ENCODE measurements around the gene NUDT7. TPM values are rescaled to one million over a fixed set of nuclear protein-coding genes. Genes with fewer than 3 reads are reported as not detected.

Gene NUDT7
- total and polyA plus RNA-seq, 2 donors from 2014 or later, result 7.6 to 43.8 TPM

- intact Hi-C loops (cut with DNase I), result no loop called here
- DNase-seq (no peak), FAIRE-seq (no peak)
- no peak overlapping the region for H3K27ac ChIP-seq (ENCODE audit: low read depth in 2 of 2, low read length in 2 of 2)
- no peak overlapping the region for H3K9ac ChIP-seq (ENCODE audit: low read length in 3 of 3)
- H3K4me3 ChIP-seq (ENCODE audit: low read length in 3 of 3), result no peak overlapping the region
- no peaks in the 10 kb centered on the region for H3K4me1 ChIP-seq (ENCODE audit: control insufficient read depth in 2 of 3, insufficient read depth in 2 of 3, low read depth in 1 of 3, low read length in 3 of 3)
- TF ChIP-seq, protein P1, sequence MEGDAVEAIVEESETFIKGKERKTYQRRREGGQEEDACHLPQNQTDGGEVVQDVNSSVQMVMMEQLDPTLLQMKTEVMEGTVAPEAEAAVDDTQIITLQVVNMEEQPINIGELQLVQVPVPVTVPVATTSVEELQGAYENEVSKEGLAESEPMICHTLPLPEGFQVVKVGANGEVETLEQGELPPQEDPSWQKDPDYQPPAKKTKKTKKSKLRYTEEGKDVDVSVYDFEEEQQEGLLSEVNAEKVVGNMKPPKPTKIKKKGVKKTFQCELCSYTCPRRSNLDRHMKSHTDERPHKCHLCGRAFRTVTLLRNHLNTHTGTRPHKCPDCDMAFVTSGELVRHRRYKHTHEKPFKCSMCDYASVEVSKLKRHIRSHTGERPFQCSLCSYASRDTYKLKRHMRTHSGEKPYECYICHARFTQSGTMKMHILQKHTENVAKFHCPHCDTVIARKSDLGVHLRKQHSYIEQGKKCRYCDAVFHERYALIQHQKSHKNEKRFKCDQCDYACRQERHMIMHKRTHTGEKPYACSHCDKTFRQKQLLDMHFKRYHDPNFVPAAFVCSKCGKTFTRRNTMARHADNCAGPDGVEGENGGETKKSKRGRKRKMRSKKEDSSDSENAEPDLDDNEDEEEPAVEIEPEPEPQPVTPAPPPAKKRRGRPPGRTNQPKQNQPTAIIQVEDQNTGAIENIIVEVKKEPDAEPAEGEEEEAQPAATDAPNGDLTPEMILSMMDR (IDR thresholded peaks at IDR 0.05; ENCODE audit: borderline replicate concordance, extremely low read depth, insufficient read depth), result no peak
- H3K27me3 ChIP-seq (ENCODE audit: control insufficient read depth, insufficient read depth, low read length), result no peaks in the 10 kb centered on the region
- no peaks in the 10 kb centered on the region for H3K36me3 ChIP-seq (ENCODE audit: control insufficient read depth in 2 of 3, insufficient read depth in 3 of 3, low read length in 3 of 3)
- H3K9me3 ChIP-seq (ENCODE audit: control insufficient read depth in 2 of 3, insufficient read depth in 1 of 3, low read length in 3 of 3), result no peaks in the 10 kb centered on the region
Observed at GRCh38 chr16:77715145-77715544, 7.2 kb upstream of the NUDT7 start.

- H3K4me3 ChIP-seq (ENCODE audit: low read length in 3 of 3), result peak overlapping the region in 2 of 3 donors; percentile 46 to 50
- FAIRE-seq (no peak), DNase-seq (peak in 1 of 5 donors; percentile 58)
- peak overlapping the region in 1 of 3 donors; percentile 8 for H3K9ac ChIP-seq (ENCODE audit: low read length in 3 of 3)
- H3K27ac ChIP-seq (ENCODE audit: low read depth in 2 of 2, low read length in 2 of 2), result no peak overlapping the region
- no peaks in the 10 kb centered on the region for H3K27me3 ChIP-seq (ENCODE audit: control insufficient read depth, insufficient read depth, low read length)
- TF ChIP-seq, protein P1 (IDR thresholded peaks at IDR 0.05; ENCODE audit: borderline replicate concordance, extremely low read depth, insufficient read depth), result no peak
- H3K9me3 ChIP-seq (ENCODE audit: control insufficient read depth in 2 of 3, insufficient read depth in 1 of 3, low read length in 3 of 3), result no peaks in the 10 kb centered on the region
- intact Hi-C loops (cut with DNase I), result no loop called here
- H3K36me3 ChIP-seq (ENCODE audit: control insufficient read depth in 2 of 3, insufficient read depth in 3 of 3, low read length in 3 of 3), result peaks cover 0 to 8% (median 0%) of the 10 kb centered on the region in 3 donors
- H3K4me1 ChIP-seq (ENCODE audit: control insufficient read depth in 2 of 3, insufficient read depth in 2 of 3, low read depth in 1 of 3, low read length in 3 of 3), result peaks cover 0 to 3% (median 0%) of the 10 kb centered on the region in 3 donors
Observed at GRCh38 chr16:77721752-77722308, 484 bp upstream of the NUDT7 start.

DNA sequence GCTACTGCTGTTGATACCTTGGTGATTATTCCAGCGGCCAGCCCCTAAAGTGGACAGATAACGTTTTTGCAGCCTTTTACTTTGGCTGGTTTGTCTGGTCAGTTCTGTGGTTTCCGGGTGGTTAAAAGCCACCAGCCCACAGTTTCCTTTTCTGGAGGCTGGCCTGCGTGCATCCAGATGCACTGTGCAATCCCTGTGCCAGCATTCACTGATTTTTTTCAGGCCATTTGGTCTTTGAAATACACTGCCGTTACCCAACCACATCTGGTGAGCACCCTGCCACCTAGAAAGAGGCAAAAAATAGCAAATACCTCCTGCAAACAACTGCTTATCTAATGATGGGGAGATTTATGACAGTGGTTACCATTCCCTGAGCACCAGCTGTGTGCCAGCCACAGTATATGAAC is 797 bp downstream of the NUDT7 start:
- intact Hi-C loops (cut with DNase I), result no loop called here

More for the DNA sequence above, 797 bp downstream of the NUDT7 start:
- peak overlapping the region; percentile 35 to 79 (median 41) for H3K9ac ChIP-seq (ENCODE audit: low read length in 3 of 3)
- DNase-seq (peak in 2 of 5 donors; percentile 10 to 27), FAIRE-seq (no peak)
- TF ChIP-seq, protein P1 (IDR thresholded peaks at IDR 0.05; ENCODE audit: borderline replicate concordance, extremely low read depth, insufficient read depth), result no peak
- H3K4me3 ChIP-seq (ENCODE audit: low read length in 3 of 3), result peak overlapping the region; percentile 59 to 79 (median 71)
- peak overlapping the region; percentile 85 to 88 for H3K27ac ChIP-seq (ENCODE audit: low read depth in 2 of 2, low read length in 2 of 2)
- peaks cover 0 to 8% (median 0%) of the 10 kb centered on the region in 3 donors for H3K36me3 ChIP-seq (ENCODE audit: control insufficient read depth in 2 of 3, insufficient read depth in 3 of 3, low read length in 3 of 3)
- H3K4me1 ChIP-seq (ENCODE audit: control insufficient read depth in 2 of 3, insufficient read depth in 2 of 3, low read depth in 1 of 3, low read length in 3 of 3), result peaks cover 0 to 3% (median 0%) of the 10 kb centered on the region in 3 donors
- no peaks in the 10 kb centered on the region for H3K27me3 ChIP-seq (ENCODE audit: control insufficient read depth, insufficient read depth, low read length)
- no peaks in the 10 kb centered on the region for H3K9me3 ChIP-seq (ENCODE audit: control insufficient read depth in 2 of 3, insufficient read depth in 1 of 3, low read length in 3 of 3)
